Stimulated activated CD4-positive, alpha-beta T cell treated with anti-CD3 and anti-CD28 coated beads, Interleukin-2, amount 100 ng/mL, for 4 hours (primary cell): ENCODE data around the gene MTHFD2L.

ENCODE experiments used
- DNase-seq: peaks from one replicate; pipeline ENCODE4 v3.0.0-alpha.2; 2020; ENCODE audit warnings: low read depth

MTHFD2L gene

DNA sequence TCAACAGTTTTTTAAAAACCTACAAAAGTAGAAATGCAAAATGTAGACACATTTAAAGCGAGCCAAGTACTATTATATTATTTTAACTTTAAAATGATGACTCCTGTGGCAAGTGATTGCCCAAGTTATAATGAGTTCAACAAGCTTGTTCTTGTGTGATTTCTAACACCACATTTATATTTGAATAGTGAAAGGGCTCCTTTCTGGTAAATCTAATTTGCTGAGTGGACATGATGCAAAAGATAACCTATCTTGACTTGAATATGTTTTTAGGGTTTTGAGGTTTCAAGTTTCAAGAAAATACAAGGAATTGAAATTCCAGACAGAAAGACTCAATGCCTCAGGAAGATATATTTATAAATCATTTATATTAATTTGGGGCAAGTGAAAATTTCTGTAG lies 149.3 kb downstream of the MTHFD2L start:
- DNase-seq = no peak

- no peak for DNase-seq
These were observed 150.3 kb downstream of the MTHFD2L start, which contains the start of gene EPGN for GRCh38 chr4:74308215-74308614. TSS of gene EPGN (plus strand) at chr4:74308470. CDS start at chr4:74308534, 64 bp downstream.

DNA sequence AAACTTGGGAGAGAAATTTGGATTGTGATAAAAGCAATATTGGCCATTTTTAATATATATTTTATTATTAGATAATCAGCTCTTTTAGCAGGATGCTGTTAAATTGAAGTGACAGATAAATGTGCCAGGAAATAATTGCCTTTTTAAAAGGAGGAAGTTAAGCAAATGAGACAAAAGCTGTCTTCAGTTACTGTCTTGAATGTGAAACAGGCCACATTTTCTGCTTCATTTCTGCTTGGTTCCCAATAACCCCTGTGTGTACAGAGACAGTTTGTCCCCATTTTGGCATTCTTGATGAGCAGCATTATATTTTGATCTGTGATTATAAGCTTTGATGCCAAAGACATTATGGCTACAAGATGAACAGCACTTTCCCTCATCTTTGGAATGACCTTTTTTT lies 151.3 kb downstream of the MTHFD2L start:
- DNase-seq = no peak

DNA sequence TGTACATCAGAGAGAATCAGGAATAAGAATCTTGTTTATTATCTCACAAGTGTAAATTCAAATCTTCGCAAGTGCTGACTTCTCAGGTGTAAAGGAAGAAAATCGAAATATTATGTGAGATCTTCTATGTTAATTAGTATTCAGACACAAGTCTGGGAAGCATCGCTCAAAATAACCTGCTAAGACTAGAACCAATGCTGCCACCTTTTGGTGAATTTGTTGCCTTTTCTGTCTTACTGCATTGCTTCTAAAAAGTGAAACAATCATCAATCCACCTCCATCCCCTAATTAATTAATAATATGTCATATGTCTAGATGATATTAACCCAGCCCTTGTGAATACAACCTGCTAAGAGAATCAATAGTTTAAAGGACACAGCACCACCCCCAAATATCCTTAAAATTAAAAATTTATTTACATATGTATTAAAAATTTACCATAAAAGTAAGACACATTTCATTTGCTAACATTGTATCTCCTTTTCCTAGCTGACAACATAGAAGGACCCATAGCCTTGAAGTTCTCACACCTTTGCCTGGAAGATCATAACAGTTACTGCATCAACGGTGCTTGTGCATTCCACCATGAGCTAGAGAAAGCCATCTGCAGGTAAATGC lies 153.9 kb downstream of the MTHFD2L start:
- no peak for DNase-seq

DNA sequence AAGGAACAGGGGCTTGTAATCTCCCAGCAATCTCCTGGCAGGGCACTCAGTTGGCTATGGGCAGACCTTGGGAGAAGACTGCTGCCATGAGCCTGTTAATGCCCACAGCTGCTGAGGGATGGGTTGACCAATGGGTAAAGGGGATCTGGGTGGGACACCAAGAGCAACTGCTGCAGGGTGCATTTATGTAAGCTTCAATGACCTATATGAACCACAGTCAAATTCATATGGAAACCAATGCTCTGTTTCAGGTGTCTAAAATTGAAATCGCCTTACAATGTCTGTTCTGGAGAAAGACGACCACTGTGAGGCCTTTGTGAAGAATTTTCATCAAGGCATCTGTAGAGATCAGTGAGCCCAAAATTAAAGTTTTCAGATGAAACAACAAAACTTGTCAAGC lies 156.4 kb downstream of the MTHFD2L start:
- no peak for DNase-seq

- no peak for DNase-seq
These were observed 157.0 kb downstream of the MTHFD2L start for GRCh38 chr4:74314944-74315343.

- DNase-seq = no peak
These were observed 157.5 kb downstream of the MTHFD2L start for GRCh38 chr4:74315376-74315775.

- DNase-seq = no peak
These were observed 158.5 kb downstream of the MTHFD2L start for GRCh38 chr4:74316397-74316796.

- no peak for DNase-seq
These were observed 159.8 kb downstream of the MTHFD2L start for GRCh38 chr4:74317616-74318246.

- DNase-seq = no peak
These were observed 160.4 kb downstream of the MTHFD2L start for GRCh38 chr4:74318276-74318675.

DNA sequence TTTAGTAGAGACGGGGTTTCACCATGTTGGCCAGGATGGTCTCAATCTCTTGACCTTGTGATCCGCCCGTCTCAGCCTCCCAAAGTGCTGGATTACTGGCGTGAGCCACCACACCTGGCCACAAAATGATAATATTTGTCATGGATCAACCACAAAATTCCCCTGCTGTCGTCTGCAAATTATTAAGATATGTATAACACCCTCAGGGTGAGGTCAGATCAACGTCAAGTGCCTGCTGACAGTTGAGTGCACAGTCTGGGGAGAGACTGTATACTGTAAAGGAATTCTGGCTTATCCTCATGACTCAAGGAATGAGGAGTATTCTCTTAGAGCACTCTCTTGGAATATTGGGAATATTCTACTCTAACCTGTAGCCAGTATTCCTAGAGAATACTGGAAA lies 161.6 kb downstream of the MTHFD2L start:
- no peak for DNase-seq

DNA sequence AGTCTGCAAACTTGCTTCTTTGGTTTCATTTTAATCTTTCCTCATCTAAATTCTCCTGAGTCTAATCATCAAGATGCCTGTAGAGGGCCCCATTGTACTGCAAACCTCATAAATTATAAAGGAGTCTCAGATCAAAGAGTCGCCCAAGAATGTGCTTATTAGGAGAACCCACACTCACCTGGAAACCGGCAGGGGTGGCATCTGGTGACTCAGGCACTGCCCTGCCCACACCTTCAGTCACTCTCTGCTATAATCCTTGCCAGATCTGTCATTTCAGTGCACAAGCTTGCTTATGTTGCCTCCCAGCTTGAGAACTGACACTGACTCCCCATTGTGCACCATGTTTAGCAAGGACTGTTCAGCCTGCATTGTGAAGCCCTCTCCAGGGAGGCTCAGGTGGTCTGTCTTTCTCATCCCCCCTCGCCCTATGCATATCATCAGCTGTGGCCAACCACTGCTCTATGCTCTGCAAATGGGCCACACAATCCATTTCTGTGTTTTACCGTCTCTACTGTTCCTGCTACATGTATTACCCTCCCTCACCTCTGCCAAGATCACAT lies 162.7 kb downstream of the MTHFD2L start:
- DNase-seq = peak; percentile 39

DNA sequence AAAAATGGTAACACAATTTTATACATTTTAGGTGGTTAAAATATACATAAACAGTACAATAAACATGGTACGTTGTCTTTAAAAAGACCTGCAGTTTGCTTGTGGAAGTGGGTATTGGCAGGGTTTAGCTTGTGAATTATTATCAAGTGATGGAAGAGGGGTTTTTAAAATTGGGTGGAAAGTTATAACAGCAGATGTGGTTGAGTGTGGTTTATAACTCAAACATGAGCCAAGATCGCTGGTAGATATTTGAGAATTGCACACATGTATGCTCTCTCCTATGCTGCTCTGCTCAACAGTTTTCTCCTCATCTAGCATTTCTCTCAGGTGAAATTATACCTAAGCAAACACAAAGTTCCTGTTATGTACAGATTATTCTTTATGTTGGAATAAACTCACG lies 164.4 kb downstream of the MTHFD2L start:
- DNase-seq = no peak

- DNase-seq = no peak
These were observed 165.7 kb downstream of the MTHFD2L start for GRCh38 chr4:74323663-74324062.

DNA sequence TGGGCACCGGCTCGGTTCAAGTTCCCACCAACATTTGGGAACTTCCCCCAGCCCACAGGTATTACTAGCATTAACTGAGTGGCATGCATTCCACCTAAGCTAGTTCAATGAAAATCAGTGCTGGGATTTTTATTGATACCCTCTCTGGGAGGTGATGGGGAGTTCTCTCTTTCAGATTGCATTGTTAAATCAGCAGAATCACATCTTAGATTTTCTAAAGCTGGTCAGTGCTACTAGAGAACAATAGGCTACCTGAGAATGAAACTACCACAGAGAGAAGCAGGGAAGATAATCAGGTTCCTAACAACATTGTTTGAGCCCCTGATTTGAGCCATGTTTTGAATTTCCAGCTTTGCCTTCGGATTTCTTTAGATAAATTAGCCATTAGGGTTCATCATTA lies 166.3 kb downstream of the MTHFD2L start:
- DNase-seq = no peak

- no peak for DNase-seq
These were observed 168.0 kb downstream of the MTHFD2L start for GRCh38 chr4:74325886-74326285.

DNA sequence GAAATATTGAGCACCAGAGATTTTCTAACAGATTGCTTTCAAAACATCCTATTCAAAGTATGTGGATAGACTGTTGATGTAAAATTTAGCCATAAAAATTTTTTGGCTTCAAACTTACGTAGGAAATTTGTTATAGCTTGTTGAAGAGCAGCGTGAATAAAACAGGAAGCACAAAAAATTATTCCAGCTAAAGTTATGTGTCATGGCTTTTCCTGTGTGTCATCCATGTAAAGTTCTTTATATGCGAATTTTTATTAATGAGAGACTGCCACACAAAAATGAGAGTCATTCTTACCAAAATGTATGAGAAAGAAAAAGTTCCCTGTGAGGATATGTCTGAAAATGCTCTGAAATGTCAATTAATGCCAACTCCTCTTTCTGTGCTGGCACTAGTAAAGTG lies 169.8 kb downstream of the MTHFD2L start:
- no peak for DNase-seq

DNA sequence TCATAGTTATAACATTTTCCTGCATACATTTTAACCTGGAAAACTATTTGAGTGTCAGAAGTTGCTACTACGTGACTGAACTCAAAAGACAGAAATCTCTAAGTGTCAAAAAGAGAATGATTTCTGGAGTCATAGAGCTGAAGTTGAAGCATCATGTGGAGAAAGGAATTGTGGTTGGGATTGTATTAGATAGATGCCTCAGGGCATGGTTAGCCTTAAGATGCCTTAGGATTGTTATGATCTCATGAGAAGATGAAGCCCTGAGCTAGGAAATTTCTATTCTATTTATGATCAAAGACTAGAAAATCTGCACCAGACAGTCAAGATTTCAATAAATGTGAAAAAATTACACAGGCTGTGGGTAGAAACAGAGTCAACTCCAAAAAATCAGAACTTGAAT lies 170.6 kb downstream of the MTHFD2L start:
- no peak for DNase-seq

GRCh38 chr4:74329307-74329706 lies 171.4 kb downstream of the MTHFD2L start:
- DNase-seq = no peak

DNA sequence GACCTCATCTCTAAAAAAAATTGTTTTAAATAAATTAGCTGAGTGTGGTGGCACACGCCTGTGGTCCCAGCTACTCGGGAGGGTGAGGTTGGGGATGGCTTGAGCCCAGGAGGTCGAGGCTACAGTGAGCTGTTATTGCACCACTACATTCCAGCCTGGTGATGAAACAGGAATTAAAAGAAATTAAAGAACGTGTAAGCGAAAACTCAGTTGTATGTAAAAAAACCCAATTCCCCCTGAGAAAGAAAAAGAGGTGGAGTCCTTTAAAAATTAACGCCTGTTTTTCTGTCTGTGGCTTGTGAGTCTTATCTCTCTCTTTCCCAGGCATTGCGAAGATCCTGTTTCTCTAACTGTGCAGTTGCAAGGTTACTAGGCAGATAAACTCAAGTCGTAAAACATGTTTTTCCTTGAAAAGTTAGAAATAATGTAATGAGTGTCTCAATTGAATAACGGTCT lies 172.4 kb downstream of the MTHFD2L start:
- DNase-seq = no peak

GRCh38 chr4:74331252-74331651 lies 173.3 kb downstream of the MTHFD2L start:
- DNase-seq = no peak

GRCh38 chr4:74331944-74332343 lies 174.0 kb downstream of the MTHFD2L start:
- DNase-seq = no peak

DNA sequence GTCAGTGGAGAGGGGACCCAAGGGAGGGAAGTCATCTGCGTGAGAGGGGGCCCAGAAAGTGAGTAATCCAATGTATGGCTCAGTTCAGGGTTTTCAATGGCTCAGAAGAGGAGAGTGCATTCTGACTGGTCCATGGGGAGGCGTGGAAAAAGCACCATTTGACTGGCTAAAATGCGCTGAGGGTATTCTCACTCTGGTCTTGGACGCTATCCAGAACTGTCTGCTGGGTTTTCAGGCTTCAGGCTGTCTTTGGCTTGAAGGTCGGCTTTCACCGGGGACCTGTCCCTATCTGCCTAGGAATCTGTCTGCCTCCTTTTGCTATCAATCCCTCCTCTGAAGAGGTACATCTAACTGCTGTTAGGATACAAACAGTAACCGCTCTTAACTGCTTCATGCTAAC lies 176.7 kb downstream of the MTHFD2L start:
- no peak for DNase-seq
